Prostate gland (tissue), 2 donors: ENCODE results near the gene LARGE2. TPM values are rescaled to one million over a fixed set of nuclear protein-coding genes. Genes with fewer than 3 reads are reported as not detected.

Source experiments
- DNase-seq: peaks from one replicate; pipeline ENCODE4 v3.0.0-alpha.2; 2019; ENCODE audit warnings: low spot score
- H3K27ac ChIP-seq, 2 donors: fragments of 200-600 bp; sonication (generic); 2 replicates each; pipeline ENCODE4 v1.5.1; 2017 to 2019
- H3K27me3 ChIP-seq: fragments of 200-600 bp; sonication (generic); replicated peaks from 2 replicates; pipeline ENCODE4 v1.5.1; 2019; ENCODE audit not compliant: insufficient read depth
- H3K36me3 ChIP-seq, 2 donors: fragments of 200-600 bp; sonication (generic); 1 replicate in 1 of 2; 2 replicates in 1 of 2; pipeline versions ENCODE4 v1.5.1 to v1.8.1; 2017 to 2019
- H3K4me1 ChIP-seq: fragments of 200-600 bp; sonication (generic); replicated peaks from 2 replicates; pipeline ENCODE4 v1.5.1; 2019
- H3K4me3 ChIP-seq, 2 donors: fragments of 200-600 bp; sonication (generic); 2 replicates each; pipeline ENCODE4 v1.5.1; 2017 to 2019
- H3K9me3 ChIP-seq: fragments of 200-600 bp; sonication (generic); 2 replicates; pipeline ENCODE4 v1.5.1; 2017
- POLR2A ChIP-seq: fragments of 450-650 bp; IDR thresholded peaks from one replicate; pipeline ENCODE4 v1.6.1; 2016; ENCODE audit warnings: antibody characterized with exemption, mild to moderate bottlenecking
- POLR2AphosphoS5 ChIP-seq: sonication (generic); formaldehyde crosslinking; IDR thresholded peaks from one replicate; pipeline ENCODE4 v1.6.1; 2017; ENCODE audit warnings: antibody characterized with exemption
- WGBS: methylation state at CpG from one replicate; pipeline ENCODE4 v1.1.5; 2018; 5-methylcytosine and 5-hydroxymethylcytosine counted together
- intact Hi-C: fragments of 100-400 bp; cut with DNase I; formaldehyde crosslinking; loops from one replicate; pipeline ENCODE4 v1.14.2; 2022
- total RNA-seq, 2 donors: library from RNA; depleted of rRNA; stranded (reverse); fragments of >200 nt; gene quantifications; one replicate each; pipeline ENCODE4 v1.1.0, GENCODE V29; 2016
- TF ChIP-seq, protein P1 (sequence below), 4 experiments: fragments of 200-600 bp in 2 of 4; fragments of 450-650 bp in 2 of 4; sonication (generic) in 2 of 4; IDR thresholded peaks; 1 replicate in 3 of 4; 2 replicates in 1 of 4; pipeline ENCODE4 v1.5.1; 2016 to 2019; ENCODE audit warnings: antibody characterized with exemption in 4 of 4, mild to moderate bottlenecking in 2 of 4, moderate library complexity in 2 of 4

Gene LARGE2
- total RNA-seq, 2 donors from 2014 or later: 20.2 to 33.6 TPM

DNA sequence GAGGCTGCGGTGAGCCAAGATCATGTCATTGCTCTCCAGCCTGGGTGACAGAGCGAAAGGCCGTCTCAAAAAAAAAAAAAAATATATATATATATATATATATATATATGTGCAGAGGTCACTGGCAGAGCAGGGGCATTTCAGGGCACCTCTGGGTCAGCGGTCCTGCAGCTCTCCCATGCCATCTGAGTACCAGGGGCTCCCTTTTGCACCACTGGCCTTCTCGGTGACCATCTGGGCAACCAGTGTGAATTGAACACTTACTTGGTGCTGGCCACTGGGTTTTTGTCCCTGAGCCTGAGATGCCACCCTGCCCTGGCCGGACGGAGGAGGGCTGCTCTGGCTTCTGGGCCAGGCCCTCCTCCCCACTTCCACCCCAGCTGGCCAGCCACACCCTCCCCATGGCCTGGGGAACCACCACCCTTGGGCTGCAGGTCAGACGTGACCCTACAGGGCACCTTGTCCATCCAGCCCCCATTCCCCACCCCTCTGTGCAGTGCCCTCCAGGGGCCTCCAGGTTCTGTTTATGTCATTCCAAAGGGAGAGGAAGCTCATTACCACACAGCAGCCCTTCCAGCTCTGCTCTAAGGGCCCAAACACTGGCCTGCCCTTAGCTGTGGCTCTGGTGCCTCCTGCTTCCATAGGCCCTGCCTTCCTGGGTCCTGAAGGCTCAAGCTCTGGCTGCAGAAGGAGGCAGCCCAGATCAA, 26.8 kb upstream of the LARGE2 start:
- Histone ChIP-seq H3K4me3 (no peak overlapping the region), H3K27ac (no peak overlapping the region), H3K27me3 (no peaks in the 10 kb centered on the region), H3K9me3 (no peaks in the 10 kb centered on the region), H3K36me3 (no peaks in the 10 kb centered on the region), H3K4me1 (peaks cover 2% of the 10 kb centered on the region)
- DNase-seq: no peak
- TF ChIP-seq POLR2A (no peak), POLR2AphosphoS5 (no peak)
- TF ChIP-seq, protein P1, sequence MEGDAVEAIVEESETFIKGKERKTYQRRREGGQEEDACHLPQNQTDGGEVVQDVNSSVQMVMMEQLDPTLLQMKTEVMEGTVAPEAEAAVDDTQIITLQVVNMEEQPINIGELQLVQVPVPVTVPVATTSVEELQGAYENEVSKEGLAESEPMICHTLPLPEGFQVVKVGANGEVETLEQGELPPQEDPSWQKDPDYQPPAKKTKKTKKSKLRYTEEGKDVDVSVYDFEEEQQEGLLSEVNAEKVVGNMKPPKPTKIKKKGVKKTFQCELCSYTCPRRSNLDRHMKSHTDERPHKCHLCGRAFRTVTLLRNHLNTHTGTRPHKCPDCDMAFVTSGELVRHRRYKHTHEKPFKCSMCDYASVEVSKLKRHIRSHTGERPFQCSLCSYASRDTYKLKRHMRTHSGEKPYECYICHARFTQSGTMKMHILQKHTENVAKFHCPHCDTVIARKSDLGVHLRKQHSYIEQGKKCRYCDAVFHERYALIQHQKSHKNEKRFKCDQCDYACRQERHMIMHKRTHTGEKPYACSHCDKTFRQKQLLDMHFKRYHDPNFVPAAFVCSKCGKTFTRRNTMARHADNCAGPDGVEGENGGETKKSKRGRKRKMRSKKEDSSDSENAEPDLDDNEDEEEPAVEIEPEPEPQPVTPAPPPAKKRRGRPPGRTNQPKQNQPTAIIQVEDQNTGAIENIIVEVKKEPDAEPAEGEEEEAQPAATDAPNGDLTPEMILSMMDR (IDR thresholded peaks at IDR 0.05): no peak
- intact Hi-C loops: no loop called here
- 88% methylated on average over 8 of the region's 8 CpGs for WGBS

DNA sequence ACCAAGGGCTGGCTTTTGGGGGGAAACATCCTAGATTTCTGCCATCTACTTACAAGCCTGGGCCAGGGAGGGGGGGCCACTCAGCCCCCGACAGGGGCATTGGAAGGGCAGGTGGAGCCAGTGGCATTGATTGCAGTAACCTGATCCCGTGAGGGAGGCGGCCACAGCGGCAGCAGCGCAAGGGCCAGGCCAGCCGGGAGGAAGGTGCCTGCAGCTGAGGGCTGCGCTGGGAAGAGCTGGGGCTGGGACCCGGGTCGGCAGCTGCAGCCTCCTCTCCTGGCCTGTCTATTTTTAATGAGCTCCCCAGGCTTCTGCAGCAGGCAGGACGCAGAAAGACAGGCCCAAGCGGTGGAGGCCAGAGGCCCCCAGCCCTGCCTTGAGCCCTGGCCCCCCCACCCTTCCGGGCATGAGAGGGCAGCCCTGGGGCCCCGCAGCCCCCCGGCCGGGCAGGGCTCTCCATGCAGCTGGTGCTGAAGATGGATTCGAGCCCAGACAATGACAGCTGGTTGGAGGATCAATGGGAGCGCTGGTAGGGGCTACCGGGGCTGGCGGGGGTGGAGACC, 26.0 kb upstream of the LARGE2 start:
- 22% methylated on average over 19 of the region's 19 CpGs for WGBS

DNA sequence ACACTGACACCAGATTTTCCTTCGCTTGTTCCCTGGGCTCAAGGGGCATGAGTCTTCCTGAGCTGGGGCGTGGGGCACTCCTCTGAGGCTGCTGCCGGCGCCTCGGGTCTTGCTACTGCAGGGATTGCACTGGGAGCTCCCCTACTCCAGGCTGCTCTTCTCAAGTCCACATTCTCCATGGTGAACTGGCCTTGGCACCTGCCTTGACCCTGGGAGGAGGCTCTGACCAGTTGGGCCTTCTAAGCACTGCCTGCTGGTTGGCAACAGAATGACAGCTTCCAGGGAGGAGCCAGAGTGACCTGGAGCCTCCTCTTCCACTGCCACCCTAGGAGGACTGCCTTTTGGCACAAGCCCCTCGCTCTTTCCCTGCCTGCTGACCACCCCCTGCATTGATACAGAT, 24.9 kb upstream of the LARGE2 start:
- no peaks in the 10 kb centered on the region for H3K9me3 ChIP-seq

More for the DNA sequence above, 26.0 kb upstream of the LARGE2 start:
- Histone ChIP-seq H3K4me3 (no peak overlapping the region), H3K4me1 (peaks cover 5% of the 10 kb centered on the region), H3K36me3 (no peaks in the 10 kb centered on the region), H3K27me3 (no peaks in the 10 kb centered on the region), H3K27ac (no peak overlapping the region), H3K9me3 (no peaks in the 10 kb centered on the region)
- intact Hi-C loops: no loop called here
- TF ChIP-seq POLR2A (no peak), POLR2AphosphoS5 (no peak)
- TF ChIP-seq, protein P1 (IDR thresholded peaks at IDR 0.05): no peak
- no peak for DNase-seq

DNA sequence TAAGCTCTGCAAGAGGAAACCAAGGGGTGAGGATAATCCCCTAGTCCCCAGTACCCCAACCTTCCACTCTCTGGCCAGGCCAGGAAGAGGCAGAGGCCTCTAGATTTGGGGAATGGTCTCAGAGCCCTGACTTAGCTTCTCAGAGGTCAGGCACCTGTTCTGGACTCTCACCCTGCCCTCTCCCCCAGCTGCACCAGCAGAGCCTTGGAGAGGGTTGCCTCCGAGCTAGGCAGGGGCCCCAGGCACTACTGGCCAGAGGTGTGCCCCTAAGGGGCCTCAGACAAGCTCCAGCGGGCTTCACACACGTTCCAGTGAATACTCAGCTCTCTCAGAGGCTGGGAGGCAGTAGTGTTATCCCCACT, 23.4 kb upstream of the LARGE2 start:
- Histone ChIP-seq H3K27me3 (no peaks in the 10 kb centered on the region), H3K36me3 (no peaks in the 10 kb centered on the region), H3K27ac (peak overlapping the region in 1 of 2 donors; percentile 34), H3K4me1 (peaks cover 5% of the 10 kb centered on the region), H3K4me3 (peak overlapping the region in 1 of 2 donors; percentile 31), H3K9me3 (no peaks in the 10 kb centered on the region)
- DNase-seq: no peak
- 10% methylated on average over 3 of the region's 3 CpGs for WGBS
- TF ChIP-seq, protein P1 (IDR thresholded peaks at IDR 0.05): no peak
- TF ChIP-seq POLR2AphosphoS5: no peak
- no peak for TF ChIP-seq POLR2A
- intact Hi-C loops: no loop called here

More for the DNA sequence above, 24.9 kb upstream of the LARGE2 start:
- DNase-seq: no peak
- no peaks in the 10 kb centered on the region for H3K27me3 ChIP-seq
- TF ChIP-seq, protein P1 (IDR thresholded peaks at IDR 0.05): no peak
- no peak for TF ChIP-seq POLR2AphosphoS5
- no peak for TF ChIP-seq POLR2A
- H3K27ac ChIP-seq: no peak overlapping the region
- peaks cover 5% of the 10 kb centered on the region for H3K4me1 ChIP-seq
- no peak overlapping the region for H3K4me3 ChIP-seq
- no peaks in the 10 kb centered on the region for H3K36me3 ChIP-seq
- 94% methylated on average over 6 of the region's 6 CpGs for WGBS
- intact Hi-C loops: no loop called here
